Endothelial cell (in vitro differentiated cells): ENCODE results near the gene INPP4A. TPM values are rescaled to one million over a fixed set of nuclear protein-coding genes. Genes with fewer than 3 reads are reported as not detected.

ENCODE experiments used
- DNase-seq: peaks from one replicate; pipeline ENCODE4 v3.0.0; 2021; ENCODE audit warnings: low spot score
- H3K27ac Mint-ChIP-seq: one replicate; pipeline ENCODE4 v1.8.0; 2021; ENCODE audit warnings: mixed read lengths, inconsistent platforms; ENCODE audit not compliant: unreplicated experiment
- H3K27me3 Mint-ChIP-seq: one replicate; pipeline ENCODE4 v1.8.0; 2021; ENCODE audit warnings: mild to moderate bottlenecking, moderate library complexity, mixed read lengths, inconsistent platforms; ENCODE audit not compliant: unreplicated experiment
- H3K36me3 Mint-ChIP-seq: one replicate; pipeline ENCODE4 v1.8.0; 2021; ENCODE audit warnings: mild to moderate bottlenecking, low read depth, mixed read lengths, inconsistent platforms; ENCODE audit not compliant: unreplicated experiment
- H3K4me1 Mint-ChIP-seq: one replicate; pipeline ENCODE4 v1.8.0; 2021; ENCODE audit warnings: mild to moderate bottlenecking, mixed read lengths, inconsistent platforms; ENCODE audit not compliant: unreplicated experiment
- H3K4me3 Mint-ChIP-seq: one replicate; pipeline ENCODE4 v1.8.0; 2021; ENCODE audit warnings: mild to moderate bottlenecking, mixed read lengths, inconsistent platforms; ENCODE audit not compliant: unreplicated experiment
- H3K9me3 Mint-ChIP-seq: one replicate; pipeline ENCODE4 v1.8.0; 2021; ENCODE audit warnings: mixed read lengths, inconsistent platforms; ENCODE audit not compliant: unreplicated experiment
- total RNA-seq: library from RNA; stranded (reverse); fragmentation: NEBNext Ultra II Directional; extraction: Animal tissue kit (Norgen Biotek cat#: 25700); gene quantifications from one replicate; pipeline ENCODE4 v1.2.1, GENCODE V29; 2021; ENCODE audit not compliant: unreplicated experiment
- TF ChIP-seq, protein P1 (sequence below): fragments of 200-600 bp; sonication (generic); IDR thresholded peaks from one replicate; pipeline ENCODE4 v1.5.0; 2021; ENCODE audit warnings: antibody characterized with exemption; ENCODE audit not compliant: unreplicated experiment

Gene INPP4A
- total RNA-seq, 1 donor from 2014 or later: 26.8 TPM

DNA sequence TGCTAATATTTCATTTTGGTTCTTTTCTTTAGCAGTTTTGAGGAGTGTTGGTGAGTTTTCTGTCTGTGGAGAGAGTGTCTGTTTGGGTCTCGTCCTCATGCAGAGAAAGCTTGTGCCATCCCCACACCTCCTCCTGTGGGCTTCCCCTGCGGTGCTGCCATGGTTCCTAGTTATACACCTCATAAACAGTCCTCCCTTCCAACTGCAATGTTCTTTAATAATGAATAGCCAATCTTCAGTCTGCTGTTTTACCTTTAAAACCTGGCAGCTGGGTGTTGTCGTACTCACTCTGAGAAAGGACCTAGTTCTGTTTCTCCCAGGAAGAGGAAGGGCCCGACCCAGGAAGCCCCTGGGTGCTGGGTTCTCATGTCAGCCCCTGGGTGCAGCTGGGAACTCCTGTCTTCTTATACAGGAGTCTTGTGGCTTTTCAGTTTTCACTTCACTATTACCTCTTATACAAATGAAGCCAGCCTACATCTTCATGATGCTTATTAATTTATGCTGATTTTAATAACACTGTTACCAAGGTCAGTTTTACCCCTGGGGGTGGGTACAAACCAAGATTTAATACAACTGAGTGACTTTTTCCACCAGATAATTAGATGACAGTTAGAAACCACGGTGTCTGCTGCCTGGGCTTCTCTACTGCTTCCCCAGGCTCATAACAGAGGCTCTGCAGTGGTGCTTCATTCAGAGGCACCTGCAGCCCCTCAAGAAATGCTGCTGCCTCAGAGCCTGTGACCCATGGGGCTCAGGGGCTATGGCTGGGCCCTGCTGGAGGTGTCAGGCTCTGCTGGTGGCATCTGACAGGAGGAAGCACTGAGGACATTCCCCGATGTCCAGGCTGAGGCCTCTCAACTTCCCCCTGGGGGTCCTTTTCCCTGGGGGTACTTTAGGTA, 104.5 kb downstream of the INPP4A start:
- TF ChIP-seq, protein P1, sequence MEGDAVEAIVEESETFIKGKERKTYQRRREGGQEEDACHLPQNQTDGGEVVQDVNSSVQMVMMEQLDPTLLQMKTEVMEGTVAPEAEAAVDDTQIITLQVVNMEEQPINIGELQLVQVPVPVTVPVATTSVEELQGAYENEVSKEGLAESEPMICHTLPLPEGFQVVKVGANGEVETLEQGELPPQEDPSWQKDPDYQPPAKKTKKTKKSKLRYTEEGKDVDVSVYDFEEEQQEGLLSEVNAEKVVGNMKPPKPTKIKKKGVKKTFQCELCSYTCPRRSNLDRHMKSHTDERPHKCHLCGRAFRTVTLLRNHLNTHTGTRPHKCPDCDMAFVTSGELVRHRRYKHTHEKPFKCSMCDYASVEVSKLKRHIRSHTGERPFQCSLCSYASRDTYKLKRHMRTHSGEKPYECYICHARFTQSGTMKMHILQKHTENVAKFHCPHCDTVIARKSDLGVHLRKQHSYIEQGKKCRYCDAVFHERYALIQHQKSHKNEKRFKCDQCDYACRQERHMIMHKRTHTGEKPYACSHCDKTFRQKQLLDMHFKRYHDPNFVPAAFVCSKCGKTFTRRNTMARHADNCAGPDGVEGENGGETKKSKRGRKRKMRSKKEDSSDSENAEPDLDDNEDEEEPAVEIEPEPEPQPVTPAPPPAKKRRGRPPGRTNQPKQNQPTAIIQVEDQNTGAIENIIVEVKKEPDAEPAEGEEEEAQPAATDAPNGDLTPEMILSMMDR: no peak
- Mint-ChIP-seq H3K27ac (no peak overlapping the region), H3K4me3 (no peak overlapping the region), H3K4me1 (peaks cover 17% of the 10 kb centered on the region), H3K36me3 (peaks cover 35% of the 10 kb centered on the region), H3K9me3 (no peaks in the 10 kb centered on the region), H3K27me3 (peaks cover 1% of the 10 kb centered on the region)
- DNase-seq: no peak

DNA sequence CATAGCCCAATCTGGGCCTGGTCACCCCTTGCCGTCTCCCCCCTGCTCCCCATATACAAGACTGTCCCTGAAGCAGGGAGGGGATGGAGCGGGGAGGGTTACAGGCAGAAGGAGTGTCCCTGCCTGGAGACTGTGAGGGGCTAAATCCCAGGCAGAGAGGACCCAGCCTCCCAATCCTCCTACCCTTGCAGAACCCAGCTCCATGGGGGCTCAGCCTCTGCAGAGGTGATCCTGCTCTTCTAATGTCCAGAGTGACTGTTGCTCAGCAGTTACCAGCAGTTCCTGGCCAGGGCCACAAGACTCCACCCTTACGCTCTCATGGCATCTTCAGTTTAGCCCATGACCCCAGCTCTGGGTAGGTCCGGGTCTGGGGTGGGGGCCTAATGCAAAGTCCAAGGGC, 105.5 kb downstream of the INPP4A start:
- H3K4me1 Mint-ChIP-seq: peaks cover 17% of the 10 kb centered on the region
- H3K4me3 Mint-ChIP-seq: no peak overlapping the region
- H3K27me3 Mint-ChIP-seq: peaks cover 1% of the 10 kb centered on the region
- no peaks in the 10 kb centered on the region for H3K9me3 Mint-ChIP-seq
- no peak overlapping the region for H3K27ac Mint-ChIP-seq
- TF ChIP-seq, protein P1: no peak
- DNase-seq: no peak
- peaks cover 40% of the 10 kb centered on the region for H3K36me3 Mint-ChIP-seq

DNA sequence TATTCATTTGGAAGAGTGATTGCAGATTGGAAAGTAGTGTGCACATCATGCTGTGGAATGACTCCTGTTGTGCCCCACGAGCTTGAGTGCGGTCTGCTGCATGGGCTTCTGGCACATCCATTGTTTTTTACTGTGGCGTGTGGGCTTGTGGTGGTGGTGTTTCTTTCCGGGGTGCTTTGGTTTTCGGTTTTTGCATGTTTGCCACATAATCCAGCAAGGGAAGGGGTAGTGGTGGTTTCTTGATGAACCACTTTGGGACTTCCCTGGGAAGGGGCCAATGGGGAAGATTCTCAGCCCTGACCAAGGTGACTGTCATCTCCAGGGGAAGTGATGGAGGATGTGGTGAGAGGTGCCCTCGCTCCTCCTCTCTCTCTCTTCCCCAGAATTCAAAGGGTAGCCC, 106.7 kb downstream of the INPP4A start:
- Mint-ChIP-seq H3K36me3 (peaks cover 39% of the 10 kb centered on the region), H3K9me3 (no peaks in the 10 kb centered on the region)
- TF ChIP-seq, protein P1: no peak

DNA sequence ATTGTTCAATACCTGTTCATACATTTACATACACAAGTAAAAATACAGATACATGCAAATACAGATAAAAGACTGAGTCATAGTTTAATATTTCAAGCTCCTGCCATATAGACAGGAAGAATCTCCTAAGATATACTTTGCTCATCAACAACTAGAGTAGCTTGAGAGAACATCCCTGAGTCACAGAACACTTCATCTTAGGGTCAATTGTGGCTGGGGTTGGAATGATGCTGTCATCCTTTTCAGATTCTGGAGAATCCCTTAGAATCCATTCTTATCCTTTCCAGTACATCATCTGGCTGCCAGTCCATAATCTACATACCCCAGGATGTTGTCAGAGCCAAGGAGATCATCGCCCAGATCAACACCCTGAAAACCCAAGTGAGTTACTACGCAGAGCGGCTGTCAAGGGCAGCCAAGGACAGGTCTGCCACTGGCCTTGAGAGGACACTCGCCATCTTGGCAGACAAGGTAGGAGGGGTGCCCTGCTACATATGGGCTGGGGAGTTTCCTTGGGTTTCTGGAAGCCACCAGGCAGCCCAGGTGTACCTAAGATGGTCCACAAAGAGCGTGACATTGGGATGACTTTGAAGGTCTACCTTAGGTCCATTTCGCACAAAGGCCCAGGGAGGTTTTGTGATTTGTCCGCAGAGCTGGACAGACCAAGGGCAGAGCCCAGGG, 108.0 kb downstream of the INPP4A start:
- H3K27me3 Mint-ChIP-seq: no peaks in the 10 kb centered on the region
- TF ChIP-seq, protein P1: no peak
- no peaks in the 10 kb centered on the region for H3K9me3 Mint-ChIP-seq
- no peak for DNase-seq
- peak overlapping the region; percentile 9 for H3K27ac Mint-ChIP-seq
- H3K4me1 Mint-ChIP-seq: peaks cover 7% of the 10 kb centered on the region
- no peak overlapping the region for H3K4me3 Mint-ChIP-seq
- H3K36me3 Mint-ChIP-seq: peaks cover 33% of the 10 kb centered on the region

More for the DNA sequence above, 106.7 kb downstream of the INPP4A start:
- H3K27ac Mint-ChIP-seq: peak overlapping the region; percentile 42
- H3K27me3 Mint-ChIP-seq: peaks cover 1% of the 10 kb centered on the region
- H3K4me3 Mint-ChIP-seq: no peak overlapping the region
- DNase-seq: no peak
- H3K4me1 Mint-ChIP-seq: peaks cover 17% of the 10 kb centered on the region
